GM12873 (cell line): Measurements from ENCODE around the gene APOBEC3B.

Source experiments
- TF ChIP-seq, protein P1 (sequence below): IDR thresholded peaks from 2 replicates; pipeline ENCODE4 v1.5.1; 2012; ENCODE audit warnings: low read depth, mild to moderate bottlenecking, moderate library complexity, low read length, control low read depth; ENCODE audit not compliant: insufficient read depth; ENCODE audit errors: missing control alignments

Gene APOBEC3B

DNA sequence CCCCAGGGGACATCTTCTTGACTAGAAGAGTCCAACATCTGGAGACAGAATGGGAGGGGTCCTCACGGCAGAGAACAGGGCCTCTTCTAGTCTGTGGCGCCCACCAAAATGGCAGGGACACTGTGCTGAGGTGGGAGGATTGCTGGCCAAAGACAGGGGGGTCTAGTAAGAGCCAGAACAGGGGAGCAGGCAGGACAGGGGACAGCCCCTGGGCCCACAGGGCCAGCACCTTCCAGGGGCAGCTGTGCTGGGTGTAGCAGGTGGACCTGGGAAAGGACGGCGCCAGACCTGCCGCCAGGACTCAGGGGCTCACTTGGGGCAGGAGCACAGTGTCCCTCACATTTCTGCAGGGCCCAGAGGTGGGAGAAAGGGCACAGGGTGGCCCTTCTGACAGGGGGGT is 25.6 kb upstream of the APOBEC3B start:
- TF ChIP-seq, protein P1, sequence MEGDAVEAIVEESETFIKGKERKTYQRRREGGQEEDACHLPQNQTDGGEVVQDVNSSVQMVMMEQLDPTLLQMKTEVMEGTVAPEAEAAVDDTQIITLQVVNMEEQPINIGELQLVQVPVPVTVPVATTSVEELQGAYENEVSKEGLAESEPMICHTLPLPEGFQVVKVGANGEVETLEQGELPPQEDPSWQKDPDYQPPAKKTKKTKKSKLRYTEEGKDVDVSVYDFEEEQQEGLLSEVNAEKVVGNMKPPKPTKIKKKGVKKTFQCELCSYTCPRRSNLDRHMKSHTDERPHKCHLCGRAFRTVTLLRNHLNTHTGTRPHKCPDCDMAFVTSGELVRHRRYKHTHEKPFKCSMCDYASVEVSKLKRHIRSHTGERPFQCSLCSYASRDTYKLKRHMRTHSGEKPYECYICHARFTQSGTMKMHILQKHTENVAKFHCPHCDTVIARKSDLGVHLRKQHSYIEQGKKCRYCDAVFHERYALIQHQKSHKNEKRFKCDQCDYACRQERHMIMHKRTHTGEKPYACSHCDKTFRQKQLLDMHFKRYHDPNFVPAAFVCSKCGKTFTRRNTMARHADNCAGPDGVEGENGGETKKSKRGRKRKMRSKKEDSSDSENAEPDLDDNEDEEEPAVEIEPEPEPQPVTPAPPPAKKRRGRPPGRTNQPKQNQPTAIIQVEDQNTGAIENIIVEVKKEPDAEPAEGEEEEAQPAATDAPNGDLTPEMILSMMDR = no peak

GRCh38 chr22:38957046-38957770 is 24.9 kb upstream of the APOBEC3B start, which contains the start of gene APOBEC3A:
APOBEC3A (plus strand) TSS chr22:38957609; CDS start chr22:38957692, 83 bp downstream.
- TF ChIP-seq, protein P1 = no peak

- TF ChIP-seq, protein P1 = no peak
These were observed 24.1 kb upstream of the APOBEC3B start for GRCh38 chr22:38957808-38958650.

DNA sequence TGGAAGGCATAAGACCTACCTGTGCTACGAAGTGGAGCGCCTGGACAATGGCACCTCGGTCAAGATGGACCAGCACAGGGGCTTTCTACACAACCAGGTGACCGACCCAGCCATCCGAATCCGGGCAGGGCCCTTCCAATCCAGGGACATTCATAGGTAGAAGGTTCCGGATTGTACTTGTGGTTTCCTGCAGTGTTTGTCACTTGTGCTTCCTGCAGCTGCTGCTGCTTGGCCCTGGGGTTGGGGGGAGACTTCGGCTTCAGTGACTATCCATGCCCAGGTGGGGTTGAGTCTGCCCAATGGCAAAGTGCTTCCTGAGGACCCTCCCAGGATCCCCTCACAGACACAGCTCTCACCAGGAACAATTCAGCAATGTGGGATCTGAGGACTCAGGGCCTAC is 22.6 kb upstream of the APOBEC3B start:
- TF ChIP-seq, protein P1 = no peak

DNA sequence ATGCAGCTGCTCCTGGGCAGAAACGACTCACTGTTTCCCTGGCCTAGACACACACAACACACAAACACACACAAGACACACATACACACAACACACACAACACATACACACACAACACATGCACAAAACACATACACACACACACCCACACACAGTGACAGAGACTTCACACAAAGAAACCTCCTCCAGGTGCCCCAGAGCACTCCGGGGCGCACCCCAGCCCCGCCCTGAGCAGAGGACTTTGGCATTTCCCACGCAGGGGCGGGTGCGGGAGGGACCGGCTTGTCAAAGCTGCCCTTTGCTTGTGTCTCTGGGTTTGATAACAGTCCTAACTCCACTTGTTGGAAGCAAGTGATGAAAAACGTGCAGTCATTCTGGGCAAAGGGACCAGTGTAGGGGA is 18.3 kb upstream of the APOBEC3B start:
- TF ChIP-seq, protein P1 = no peak

- TF ChIP-seq, protein P1 = no peak
These were observed 17.8 kb upstream of the APOBEC3B start for GRCh38 chr22:38964306-38964705.

DNA sequence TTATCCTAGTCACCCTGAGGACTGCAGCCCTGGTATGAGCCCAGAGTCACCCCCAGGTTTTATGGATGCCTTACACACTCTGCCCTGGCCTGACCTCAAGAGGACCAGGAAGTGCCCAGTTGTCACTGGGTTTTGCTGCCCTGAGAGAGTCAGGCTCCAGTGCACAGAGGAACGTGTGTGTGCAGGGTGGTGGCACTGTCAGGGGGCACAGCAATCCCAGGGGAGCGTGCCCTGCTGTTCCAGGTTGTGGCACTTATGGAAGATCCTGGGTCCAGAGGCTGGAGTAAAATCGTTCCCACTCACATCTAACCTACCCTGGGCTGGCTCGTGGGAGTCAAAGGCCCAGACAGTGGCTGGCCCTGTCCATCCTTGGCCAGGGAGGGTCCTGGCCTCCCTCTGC is 17.2 kb upstream of the APOBEC3B start:
- TF ChIP-seq, protein P1 = no peak
